Esophagus muscularis mucosa (tissue), 4 donors: ENCODE results near the gene AK8.

ENCODE experiments used
- EP300 ChIP-seq: sonication (generic); formaldehyde crosslinking; IDR thresholded peaks from one replicate; pipeline ENCODE4 v1.6.1; 2017; ENCODE audit warnings: antibody characterized with exemption
- POLR2A ChIP-seq: fragments of 450-650 bp; IDR thresholded peaks from one replicate; pipeline ENCODE4 v1.6.1; 2017; ENCODE audit warnings: antibody characterized with exemption, moderate library complexity, mild to moderate bottlenecking, low read depth
- TF ChIP-seq, protein P1 (sequence below), 3 experiments: fragments of 200-600 bp in 2 of 3; fragments of 450-650 bp in 1 of 3; sonication (generic) in 2 of 3; IDR thresholded peaks; one replicate each; pipeline ENCODE4 v1.5.1; 2017 to 2019; ENCODE audit warnings: antibody characterized with exemption in 3 of 3, mild to moderate bottlenecking in 2 of 3, moderate library complexity in 1 of 3

GRCh38 chr9:132784286-132784830 lies 93.7 kb downstream of the AK8 start:
- TF ChIP-seq, protein P1, sequence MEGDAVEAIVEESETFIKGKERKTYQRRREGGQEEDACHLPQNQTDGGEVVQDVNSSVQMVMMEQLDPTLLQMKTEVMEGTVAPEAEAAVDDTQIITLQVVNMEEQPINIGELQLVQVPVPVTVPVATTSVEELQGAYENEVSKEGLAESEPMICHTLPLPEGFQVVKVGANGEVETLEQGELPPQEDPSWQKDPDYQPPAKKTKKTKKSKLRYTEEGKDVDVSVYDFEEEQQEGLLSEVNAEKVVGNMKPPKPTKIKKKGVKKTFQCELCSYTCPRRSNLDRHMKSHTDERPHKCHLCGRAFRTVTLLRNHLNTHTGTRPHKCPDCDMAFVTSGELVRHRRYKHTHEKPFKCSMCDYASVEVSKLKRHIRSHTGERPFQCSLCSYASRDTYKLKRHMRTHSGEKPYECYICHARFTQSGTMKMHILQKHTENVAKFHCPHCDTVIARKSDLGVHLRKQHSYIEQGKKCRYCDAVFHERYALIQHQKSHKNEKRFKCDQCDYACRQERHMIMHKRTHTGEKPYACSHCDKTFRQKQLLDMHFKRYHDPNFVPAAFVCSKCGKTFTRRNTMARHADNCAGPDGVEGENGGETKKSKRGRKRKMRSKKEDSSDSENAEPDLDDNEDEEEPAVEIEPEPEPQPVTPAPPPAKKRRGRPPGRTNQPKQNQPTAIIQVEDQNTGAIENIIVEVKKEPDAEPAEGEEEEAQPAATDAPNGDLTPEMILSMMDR (IDR thresholded peaks at IDR 0.05), result no peak
- TF ChIP-seq EP300, result no peak
- TF ChIP-seq POLR2A, result no peak
